ENCODE results near the gene MECP2.

- TF ChIP-seq CTCF (IDR thresholded peaks at IDR 0.05; ENCODE audit: low read depth, low read length) = no peak
- TF ChIP-seq EZH2phosphoT487 (IDR thresholded peaks at IDR 0.05; ENCODE audit: low read depth) = no peak
Measured at GRCh38 chrX:153973127-153974002, 124.2 kb downstream of the MECP2 start.

Data from OCI-LY3 (cell line).